SK-N-SH (cell line): ENCODE measurements around the gene ZXDC.

Source experiments
- EP300 ChIP-seq, 2 experiments: IDR thresholded peaks; 2 replicates each; pipeline versions ENCODE4 v1.4.0 to v1.6.1; 2012; ENCODE audit warnings: borderline replicate concordance in 1 of 2, low read depth in 1 of 2, low read length in 1 of 2
- FOXJ3 ChIP-seq: sonication (generic); formaldehyde crosslinking; IDR thresholded peaks from 2 replicates; pipeline ENCODE4 v1.5.1; 2020; ENCODE audit warnings: mild to moderate bottlenecking, missing genetic modification reagents
- FOXM1 ChIP-seq: IDR thresholded peaks from 2 replicates; pipeline ENCODE4 v1.4.0; 2012; ENCODE audit warnings: low read depth, mild to moderate bottlenecking
- NFIC ChIP-seq: IDR thresholded peaks from 2 replicates; pipeline ENCODE4 v1.4.0; 2012; ENCODE audit warnings: borderline replicate concordance
- SIN3A ChIP-seq: IDR thresholded peaks from 2 replicates; pipeline ENCODE4 v1.6.1; 2012; ENCODE audit warnings: low read depth, mild to moderate bottlenecking, low read length, moderate library complexity, borderline replicate concordance
- SMC3 ChIP-seq: IDR thresholded peaks from 2 replicates; pipeline ENCODE4 v1.6.1; 2012; ENCODE audit warnings: low read depth, low read length, improper control_type of control experiment
- TF ChIP-seq, protein P1 (sequence below): fragments of 200-600 bp; sonication (generic); IDR thresholded peaks from 2 replicates; pipeline ENCODE4 v1.6.1; 2017; ENCODE audit warnings: antibody characterized with exemption, mild to moderate bottlenecking, moderate library complexity
- TF ChIP-seq, protein P2 (sequence below): fragments of 150-350 bp; IDR thresholded peaks from 2 replicates; pipeline ENCODE4 v1.6.1; 2016; ENCODE audit warnings: mild to moderate bottlenecking, low read depth, low read length
- TF ChIP-seq, protein P3 (sequence below): IDR thresholded peaks from 2 replicates; pipeline ENCODE4 v1.4.0; 2012; ENCODE audit warnings: low read depth

DNA sequence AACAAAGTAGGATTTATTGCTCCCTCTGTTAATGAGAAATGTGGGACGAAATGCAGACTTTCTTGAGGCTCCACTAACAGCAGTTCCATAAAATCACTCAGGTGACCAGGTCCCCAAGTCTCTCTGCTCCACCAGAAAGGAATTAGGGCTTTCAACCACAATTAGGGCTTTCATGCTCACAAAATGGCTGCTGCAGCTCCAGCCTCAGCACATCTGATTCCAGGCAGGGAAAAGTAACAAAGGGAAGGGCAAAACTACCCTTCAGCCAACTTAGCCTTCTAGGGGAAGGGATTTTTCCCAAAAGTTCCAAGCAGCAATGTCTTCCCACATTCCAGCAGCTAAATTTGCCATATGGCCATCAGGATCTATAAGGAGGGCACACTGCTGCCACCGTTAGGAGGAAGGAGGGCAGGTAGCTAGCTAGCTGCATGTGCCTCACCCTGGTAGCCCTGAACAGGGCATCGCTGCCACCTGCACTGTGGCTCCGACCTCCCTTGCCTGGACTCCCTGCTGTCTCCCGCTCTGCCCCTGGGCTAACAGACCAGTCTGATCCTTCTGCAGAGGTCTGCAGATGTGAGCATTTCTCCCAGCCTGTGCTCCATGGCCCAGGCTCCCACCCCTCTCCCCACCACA, 68.2 kb downstream of the ZXDC start:
- TF ChIP-seq, protein P1, sequence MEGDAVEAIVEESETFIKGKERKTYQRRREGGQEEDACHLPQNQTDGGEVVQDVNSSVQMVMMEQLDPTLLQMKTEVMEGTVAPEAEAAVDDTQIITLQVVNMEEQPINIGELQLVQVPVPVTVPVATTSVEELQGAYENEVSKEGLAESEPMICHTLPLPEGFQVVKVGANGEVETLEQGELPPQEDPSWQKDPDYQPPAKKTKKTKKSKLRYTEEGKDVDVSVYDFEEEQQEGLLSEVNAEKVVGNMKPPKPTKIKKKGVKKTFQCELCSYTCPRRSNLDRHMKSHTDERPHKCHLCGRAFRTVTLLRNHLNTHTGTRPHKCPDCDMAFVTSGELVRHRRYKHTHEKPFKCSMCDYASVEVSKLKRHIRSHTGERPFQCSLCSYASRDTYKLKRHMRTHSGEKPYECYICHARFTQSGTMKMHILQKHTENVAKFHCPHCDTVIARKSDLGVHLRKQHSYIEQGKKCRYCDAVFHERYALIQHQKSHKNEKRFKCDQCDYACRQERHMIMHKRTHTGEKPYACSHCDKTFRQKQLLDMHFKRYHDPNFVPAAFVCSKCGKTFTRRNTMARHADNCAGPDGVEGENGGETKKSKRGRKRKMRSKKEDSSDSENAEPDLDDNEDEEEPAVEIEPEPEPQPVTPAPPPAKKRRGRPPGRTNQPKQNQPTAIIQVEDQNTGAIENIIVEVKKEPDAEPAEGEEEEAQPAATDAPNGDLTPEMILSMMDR: no peak
- no peak for TF ChIP-seq SMC3
- no peak for TF ChIP-seq SIN3A
- TF ChIP-seq NFIC: no peak
- no peak for TF ChIP-seq FOXM1
- TF ChIP-seq FOXJ3 (CRISPR knock-in tag): no peak
- peak in 1 of 2 experiments; percentile 38; a peak in 1 of 4 replicates for TF ChIP-seq EP300 (IDR thresholded peaks at IDR 0.05; ENCODE audit: borderline replicate concordance in 1 of 2, low read depth in 1 of 2, low read length in 1 of 2)
- TF ChIP-seq, protein P2, sequence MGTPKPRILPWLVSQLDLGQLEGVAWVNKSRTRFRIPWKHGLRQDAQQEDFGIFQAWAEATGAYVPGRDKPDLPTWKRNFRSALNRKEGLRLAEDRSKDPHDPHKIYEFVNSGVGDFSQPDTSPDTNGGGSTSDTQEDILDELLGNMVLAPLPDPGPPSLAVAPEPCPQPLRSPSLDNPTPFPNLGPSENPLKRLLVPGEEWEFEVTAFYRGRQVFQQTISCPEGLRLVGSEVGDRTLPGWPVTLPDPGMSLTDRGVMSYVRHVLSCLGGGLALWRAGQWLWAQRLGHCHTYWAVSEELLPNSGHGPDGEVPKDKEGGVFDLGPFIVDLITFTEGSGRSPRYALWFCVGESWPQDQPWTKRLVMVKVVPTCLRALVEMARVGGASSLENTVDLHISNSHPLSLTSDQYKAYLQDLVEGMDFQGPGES: no peak
- TF ChIP-seq, protein P3, sequence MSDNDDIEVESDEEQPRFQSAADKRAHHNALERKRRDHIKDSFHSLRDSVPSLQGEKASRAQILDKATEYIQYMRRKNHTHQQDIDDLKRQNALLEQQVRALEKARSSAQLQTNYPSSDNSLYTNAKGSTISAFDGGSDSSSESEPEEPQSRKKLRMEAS: no peak
